ENCODE results near the gene DDTL. TPM values are rescaled to one million over a fixed set of nuclear protein-coding genes. Genes with fewer than 3 reads are reported as not detected.
"Not testable (repeated sequence)": the region's sequence is repeated elsewhere in the genome, so short reads cannot be mapped to it uniquely, and the experiment has no call there.

DDTL gene
- total and polyA plus RNA-seq, 2 of the 4 experiments (the other 2 are of a cell fraction): 0.36 to 1.5 TPM

DNA sequence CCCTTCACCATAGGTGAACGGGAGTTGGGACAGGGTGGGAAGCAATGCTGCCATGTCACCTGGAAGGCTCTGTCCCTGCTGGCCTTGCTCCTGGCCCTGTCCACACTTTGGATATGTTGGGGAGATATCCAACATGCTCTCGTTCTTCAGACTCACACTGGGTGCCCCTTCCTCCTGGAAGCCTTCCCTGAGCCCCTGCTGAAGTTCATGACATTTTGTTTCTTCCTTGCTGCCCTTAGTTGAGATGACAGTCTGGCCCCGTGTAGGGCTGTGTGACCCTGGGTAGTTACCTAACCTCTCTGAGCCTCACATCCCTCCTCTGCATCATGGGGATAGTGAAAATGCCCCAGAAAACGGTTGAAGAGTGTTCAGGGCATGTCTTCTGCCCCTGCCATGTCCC is 13.2 kb upstream of the DDTL start:
- H3K36me3 ChIP-seq (ENCODE audit: control insufficient read depth, insufficient read depth, low read length); H3K4ac ChIP-seq (ENCODE audit: low read depth, low read length); H4K8ac ChIP-seq (ENCODE audit: low read depth in 2 of 2, low read length in 2 of 2); H3K9me3 ChIP-seq (ENCODE audit: control insufficient read depth, insufficient read depth, low read length); H3K23ac ChIP-seq (ENCODE audit: low read depth, low read length); H2BK5ac ChIP-seq (ENCODE audit: low read depth, low read length, poor library complexity, severe bottlenecking); H2AFZ ChIP-seq (replicated peaks; ENCODE audit: low read length, poor library complexity); DNase-seq; H4K5ac ChIP-seq (ENCODE audit: low read depth, low read length); H2AK5ac ChIP-seq (ENCODE audit: low read depth, low read length); H2AK9ac ChIP-seq (replicated peaks; ENCODE audit: low read depth, low read length, poor library complexity); H3K4me2 ChIP-seq (ENCODE audit: low read depth, low read length); in situ Hi-C loops (cut with MboI; ENCODE audit: low sequenced_read_pairs); H2BK15ac ChIP-seq (ENCODE audit: low read depth, low read length); H4K91ac ChIP-seq (ENCODE audit: insufficient read depth, low read depth, low read length); H3K9ac ChIP-seq (ENCODE audit: low read depth, low read length); CTCF ChIA-PET; H3K56ac ChIP-seq (ENCODE audit: extremely low read depth, insufficient read depth, low read length); H3K4me1 ChIP-seq (ENCODE audit: control insufficient read depth, insufficient read depth, low read length); H3K27ac ChIP-seq (ENCODE audit: insufficient read depth, low read length); ATAC-seq (ENCODE audit: low read depth); BruUV-seq (replicated peaks); H3K4me3 ChIP-seq (ENCODE audit: insufficient read depth, low read depth, low read length); H3K9me1 ChIP-seq (ENCODE audit: insufficient read depth, low read length); H2BK120ac ChIP-seq (ENCODE audit: low read depth, low read length); POLR2A ChIA-PET (ENCODE audit: unreplicated experiment); H2BK20ac ChIP-seq (ENCODE audit: low read depth, low read length); H3K14ac ChIP-seq (replicated peaks; ENCODE audit: low read depth, low read length); H3K18ac ChIP-seq (ENCODE audit: low read depth, low read length); H3K79me1 ChIP-seq (ENCODE audit: low read depth in 1 of 2, low read length in 2 of 2); H4K20me1 ChIP-seq (ENCODE audit: insufficient read depth, low read length); dilution Hi-C loops (cut with HindIII; ENCODE audit: low sequenced_read_pairs, unreplicated experiment); H3K27me3 ChIP-seq (ENCODE audit: control insufficient read depth, insufficient read depth, low read length): not testable (repeated sequence)
- intact Hi-C loops (cut with micrococcal nuclease): loop anchor here (10.0 kb wide), 3 partner anchors 89 to 409 kb away; partner anchors contain the start of gene MMP11
- WGBS, 2 experiments (ENCODE audit: extremely low coverage in 2 of 2, insufficient read length in 1 of 2): no CpG with 5 or more reads among the region's 4 CpGs

DNA sequence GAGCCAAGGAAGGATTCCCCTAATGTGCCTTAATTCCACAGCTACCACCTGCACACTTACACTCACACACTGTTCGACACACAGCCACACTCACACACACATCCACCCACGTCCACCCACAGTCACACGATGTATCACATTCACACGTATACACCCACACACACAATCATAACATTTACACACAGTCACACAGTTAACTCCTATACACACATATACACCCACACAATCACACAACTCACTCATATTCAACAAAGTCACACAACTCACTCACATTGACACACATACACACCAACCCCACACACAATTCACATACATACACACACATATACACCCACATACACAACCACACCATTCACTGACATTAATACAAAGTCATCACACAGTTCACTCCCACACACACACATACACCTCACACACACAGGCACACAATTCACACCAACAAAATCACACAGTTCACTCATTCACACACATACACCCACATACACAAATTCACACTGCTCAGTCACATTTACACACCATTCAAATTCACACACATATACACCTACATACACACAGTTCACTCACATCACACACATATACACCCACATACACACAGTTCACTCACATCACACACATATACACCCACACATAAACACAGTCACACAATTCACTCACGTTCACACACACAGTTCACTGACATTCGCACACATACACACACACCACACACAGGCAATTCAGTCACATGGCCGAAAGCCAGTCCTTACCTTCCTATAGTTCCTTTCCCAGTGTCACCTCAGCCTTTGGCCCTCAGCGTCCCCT is 12.3 kb upstream of the DDTL start:
- 80% methylated on average over 4 of the region's 8 CpGs; no CpG with 5 or more reads in 1 of the 2 experiments for WGBS, 2 experiments (ENCODE audit: extremely low coverage in 2 of 2, insufficient read length in 1 of 2)
- BruUV-seq (replicated peaks); dilution Hi-C loops (cut with HindIII; ENCODE audit: low sequenced_read_pairs, unreplicated experiment): not testable (repeated sequence)

More for the DNA sequence above, 12.3 kb upstream of the DDTL start:
- DNase-seq; ATAC-seq (ENCODE audit: low read depth); H3K9me3 ChIP-seq (ENCODE audit: control insufficient read depth, insufficient read depth, low read length); H2AK9ac ChIP-seq (replicated peaks; ENCODE audit: low read depth, low read length, poor library complexity); H3K4me2 ChIP-seq (ENCODE audit: low read depth, low read length); H3K9me1 ChIP-seq (ENCODE audit: insufficient read depth, low read length); H2AK5ac ChIP-seq (ENCODE audit: low read depth, low read length); H4K91ac ChIP-seq (ENCODE audit: insufficient read depth, low read depth, low read length); POLR2A ChIA-PET (ENCODE audit: unreplicated experiment); H3K18ac ChIP-seq (ENCODE audit: low read depth, low read length); H3K27me3 ChIP-seq (ENCODE audit: control insufficient read depth, insufficient read depth, low read length); H3K79me1 ChIP-seq (ENCODE audit: low read depth in 1 of 2, low read length in 2 of 2); H3K4ac ChIP-seq (ENCODE audit: low read depth, low read length); H4K20me1 ChIP-seq (ENCODE audit: insufficient read depth, low read length); H2AFZ ChIP-seq (replicated peaks; ENCODE audit: low read length, poor library complexity); H3K23ac ChIP-seq (ENCODE audit: low read depth, low read length); H3K14ac ChIP-seq (replicated peaks; ENCODE audit: low read depth, low read length); H2BK20ac ChIP-seq (ENCODE audit: low read depth, low read length); H3K9ac ChIP-seq (ENCODE audit: low read depth, low read length); H3K4me1 ChIP-seq (ENCODE audit: control insufficient read depth, insufficient read depth, low read length); CTCF ChIA-PET; H2BK120ac ChIP-seq (ENCODE audit: low read depth, low read length); H3K27ac ChIP-seq (ENCODE audit: insufficient read depth, low read length); H4K5ac ChIP-seq (ENCODE audit: low read depth, low read length); H4K8ac ChIP-seq (ENCODE audit: low read depth in 2 of 2, low read length in 2 of 2); H3K4me3 ChIP-seq (ENCODE audit: insufficient read depth, low read depth, low read length); H3K36me3 ChIP-seq (ENCODE audit: control insufficient read depth, insufficient read depth, low read length); in situ Hi-C loops (cut with MboI; ENCODE audit: low sequenced_read_pairs); H3K56ac ChIP-seq (ENCODE audit: extremely low read depth, insufficient read depth, low read length); H2BK15ac ChIP-seq (ENCODE audit: low read depth, low read length): not testable (repeated sequence)
- peak overlapping the region; percentile 33 for H2BK5ac ChIP-seq (ENCODE audit: low read depth, low read length, poor library complexity, severe bottlenecking)
- intact Hi-C loops (cut with micrococcal nuclease): loop anchor here (10.0 kb wide), 3 partner anchors 90 to 410 kb away; partner anchors contain the start of gene MMP11

All from IMR-90 (cell line).